ENCODE results near the gene FRMD4B.

GRCh38 chr3:69296995-69297394 is 88.9 kb downstream of the FRMD4B start:
- TF ChIP-seq CTCF (conservative IDR thresholded peaks at IDR 0.05 in 1 of 2, IDR thresholded peaks at IDR 0.05 in 1 of 2; ENCODE audit: extremely low read depth in 1 of 2, insufficient read depth in 1 of 2, low read depth in 1 of 2, low read length in 2 of 2) (no peak), EZH2 (IDR thresholded peaks at IDR 0.05; ENCODE audit: borderline replicate concordance, low read length) (no peak)
